ENCODE measurements around the gene ANKRD42. TPM values are rescaled to one million over a fixed set of nuclear protein-coding genes. Genes with fewer than 3 reads are reported as not detected.
A peak's percentile ranks its signal among the peaks of the same experiment; 100 is the strongest.
"Not testable (repeated sequence)": the region's sequence is repeated elsewhere in the genome, so short reads cannot be mapped to it uniquely, and the experiment has no call there.

ANKRD42 gene
- total RNA-seq, 1 donor from 2014 or later: 3.9 TPM

GRCh38 chr11:83174008-83174407 lies 19.5 kb upstream of the ANKRD42 start:
- DNase-seq: no peak

DNA sequence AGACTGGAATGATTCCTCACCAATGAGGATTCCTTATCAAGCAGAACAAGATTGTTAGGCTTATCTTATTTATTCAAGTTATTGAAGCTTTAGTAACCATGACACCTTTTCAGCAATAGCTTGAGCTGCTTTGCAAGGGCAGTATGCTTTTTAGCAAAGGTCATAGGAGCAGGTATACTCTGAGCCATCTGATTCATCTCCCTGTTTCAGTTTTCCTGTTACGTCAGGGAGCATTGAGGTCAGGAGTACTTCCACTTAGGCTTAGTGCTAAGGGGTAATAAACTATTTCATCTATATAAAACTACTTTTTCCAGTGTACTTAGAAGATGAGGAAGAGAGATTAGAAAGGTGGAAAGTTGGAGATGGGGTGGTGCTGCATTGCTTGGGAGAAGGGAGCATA lies 17.7 kb upstream of the ANKRD42 start:
- DNase-seq: peak; percentile 48

DNA sequence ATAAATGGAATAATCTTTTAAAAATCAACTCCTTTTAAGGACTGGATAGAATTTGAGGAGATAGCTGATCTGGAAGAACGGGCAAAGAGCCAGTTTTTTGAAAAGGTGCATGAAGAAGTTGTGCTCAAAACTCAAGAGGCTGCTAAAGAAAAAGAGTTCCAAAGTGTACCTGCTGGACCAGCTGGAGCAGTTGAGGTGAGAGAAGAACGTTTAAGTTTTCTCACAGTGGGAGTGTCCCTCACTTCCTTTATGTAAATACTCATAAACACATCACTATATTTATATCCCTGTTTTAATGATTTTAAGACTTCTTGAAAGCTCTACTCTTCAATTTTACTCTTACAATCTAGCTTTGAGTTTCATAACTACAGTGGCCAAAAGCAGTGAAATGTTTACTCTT lies 11.7 kb upstream of the ANKRD42 start:
- no peak for DNase-seq

- DNase-seq: no peak
These were observed 7.7 kb upstream of the ANKRD42 start for GRCh38 chr11:83185767-83186166.

DNA sequence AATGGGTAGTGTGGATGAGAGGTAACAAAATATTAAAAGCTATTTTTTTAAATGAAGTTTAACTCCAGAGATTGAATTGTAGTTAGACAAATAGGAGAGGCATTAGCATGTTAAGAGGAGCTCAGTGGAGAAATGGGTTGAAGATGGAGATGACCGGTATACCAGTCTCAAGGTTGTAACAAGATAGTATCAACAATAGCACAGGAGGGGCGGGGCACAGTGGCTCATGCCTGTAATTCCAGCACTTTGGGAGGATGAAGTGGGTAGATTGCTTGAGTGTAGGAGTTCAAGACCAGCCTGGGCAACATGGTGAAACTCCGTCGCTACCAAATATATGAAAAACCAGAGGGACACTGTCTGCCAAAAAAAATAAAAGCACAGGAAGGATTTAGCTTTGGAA lies 6.0 kb upstream of the ANKRD42 start:
- DNase-seq: no peak

GRCh38 chr11:83191491-83191890 lies 2.0 kb upstream of the ANKRD42 start:
- DNase-seq: no peak

DNA sequence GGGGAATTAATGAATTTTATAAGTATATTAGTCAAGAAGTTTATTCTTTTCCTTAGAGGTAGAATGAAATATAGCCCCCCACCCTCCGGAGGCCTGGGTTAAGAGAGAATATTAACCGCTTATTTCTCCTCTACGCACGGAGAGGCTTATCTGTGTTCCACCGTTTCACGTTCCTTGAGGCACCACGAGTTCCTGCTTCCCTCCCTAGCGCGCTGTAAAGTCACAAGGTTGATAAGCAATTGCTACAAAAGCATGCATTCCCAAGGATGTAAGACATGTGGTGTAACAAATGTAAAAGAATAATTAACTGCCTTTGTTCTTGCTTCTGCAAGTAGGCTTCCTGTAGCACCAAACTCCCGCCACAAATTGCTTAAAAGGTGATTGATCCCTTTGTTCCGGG lies 1.5 kb upstream of the ANKRD42 start:
- DNase-seq: no peak

- no peak for DNase-seq
These were observed 786 bp upstream of the ANKRD42 start for GRCh38 chr11:83192606-83193245.

- peak; percentile 62 for DNase-seq
These were observed 1.0 kb downstream of the ANKRD42 start for GRCh38 chr11:83194281-83195142.

DNA sequence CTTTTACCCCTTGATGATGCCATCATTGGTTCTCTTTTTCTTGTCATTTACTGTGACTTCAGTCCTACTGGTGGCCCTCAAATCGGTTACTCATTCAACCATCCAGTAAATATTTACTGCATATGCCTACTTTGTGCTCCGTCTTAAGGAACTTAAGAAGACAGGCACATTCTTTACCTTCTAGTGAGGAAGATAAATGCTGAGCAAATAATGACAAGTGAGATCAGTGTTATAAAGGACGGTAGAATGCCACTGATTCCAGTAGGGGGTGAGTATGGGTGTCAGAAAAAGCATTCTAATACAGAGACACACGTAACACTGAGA lies 1.6 kb downstream of the ANKRD42 start:
- DNase-seq: no peak

DNA sequence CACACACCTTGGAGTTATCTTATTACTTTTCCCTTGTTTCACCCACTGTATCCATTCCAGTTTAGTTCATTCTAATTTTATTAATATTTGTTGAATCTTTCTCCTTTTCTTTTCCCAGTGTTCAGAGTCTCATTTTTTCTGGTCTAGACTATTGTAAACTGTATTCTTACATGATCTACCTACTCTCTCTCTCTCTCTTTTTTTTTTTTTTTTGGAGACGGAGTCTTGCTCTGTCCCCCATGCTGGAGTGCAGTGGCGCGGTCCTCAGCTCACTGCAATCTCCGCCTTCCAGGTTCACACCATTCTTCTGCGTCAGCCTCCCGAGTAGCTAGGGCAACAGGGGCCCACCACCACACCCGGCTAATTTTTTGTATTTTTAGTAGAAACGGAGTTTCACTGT lies 2.1 kb downstream of the ANKRD42 start:
- no peak for DNase-seq

- DNase-seq: no peak
These were observed 6.5 kb downstream of the ANKRD42 start for GRCh38 chr11:83200035-83200434.

DNA sequence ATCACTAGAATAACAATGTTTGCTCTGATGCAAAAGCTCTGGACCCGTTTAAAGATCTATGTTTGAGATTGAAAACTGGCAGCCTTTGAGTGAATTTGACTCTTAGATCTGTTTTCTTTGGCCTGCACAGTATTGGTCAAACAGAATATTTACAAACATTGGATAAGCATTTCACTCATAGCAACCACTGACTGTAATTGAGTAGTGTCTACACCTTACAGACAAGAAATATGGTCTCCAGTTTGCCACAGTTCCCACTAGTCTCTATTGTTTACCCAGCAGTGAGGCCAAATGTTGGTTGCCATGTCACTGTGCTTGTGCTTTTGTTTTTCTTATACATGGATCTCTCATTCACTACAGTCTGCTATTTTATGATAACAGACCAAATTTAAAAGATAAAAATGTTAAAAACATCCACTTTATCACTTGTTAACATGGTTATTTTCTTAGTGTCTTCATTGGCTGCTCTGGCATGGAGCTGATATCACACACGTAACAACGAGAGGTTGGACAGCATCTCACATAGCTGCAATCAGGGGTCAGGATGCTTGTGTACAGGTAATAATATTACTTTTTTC lies 12.2 kb downstream of the ANKRD42 start:
- DNase-seq: no peak

DNA sequence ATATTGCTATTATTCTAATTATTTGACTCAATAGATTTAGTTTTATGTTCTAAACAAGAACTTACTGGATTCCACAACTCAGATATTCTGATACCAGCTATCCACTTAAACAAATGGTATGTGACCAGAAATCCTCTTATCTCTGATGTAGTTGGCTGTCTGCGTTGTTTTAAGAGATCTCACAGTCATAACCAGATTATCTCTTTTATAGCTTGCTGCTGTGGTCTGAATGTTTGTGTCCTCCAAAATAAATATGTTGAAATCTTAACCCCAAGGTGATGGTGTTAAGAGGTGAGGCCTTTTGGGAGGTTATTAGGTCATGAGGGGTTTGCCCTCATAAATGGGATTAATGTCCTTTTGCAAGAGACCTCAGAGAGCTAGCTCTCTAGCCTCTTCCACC lies 12.7 kb downstream of the ANKRD42 start:
- no peak for DNase-seq

GRCh38 chr11:83206771-83207382 lies 13.4 kb downstream of the ANKRD42 start:
- not testable (repeated sequence) for DNase-seq

DNA sequence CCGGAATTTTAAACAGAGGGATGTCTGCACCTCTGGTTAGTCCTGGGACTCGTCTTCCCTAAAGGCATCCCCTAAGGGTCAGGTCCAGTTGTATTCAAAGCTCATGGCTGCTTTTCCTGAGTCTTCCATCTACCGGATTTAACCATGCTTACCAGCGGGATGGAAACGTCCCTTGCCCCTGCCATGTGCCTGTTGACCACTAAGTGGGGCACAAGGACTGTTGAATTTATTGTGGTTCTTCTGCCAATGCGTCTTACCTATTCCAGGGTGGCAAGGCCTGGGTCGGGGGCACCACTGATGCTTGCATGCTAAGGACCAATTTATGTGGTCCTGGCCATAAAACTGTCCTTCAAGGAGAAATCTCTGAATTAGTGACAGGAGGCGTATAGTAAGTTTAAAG lies 25.6 kb downstream of the ANKRD42 start:
- DNase-seq: peak; percentile 5

DNA sequence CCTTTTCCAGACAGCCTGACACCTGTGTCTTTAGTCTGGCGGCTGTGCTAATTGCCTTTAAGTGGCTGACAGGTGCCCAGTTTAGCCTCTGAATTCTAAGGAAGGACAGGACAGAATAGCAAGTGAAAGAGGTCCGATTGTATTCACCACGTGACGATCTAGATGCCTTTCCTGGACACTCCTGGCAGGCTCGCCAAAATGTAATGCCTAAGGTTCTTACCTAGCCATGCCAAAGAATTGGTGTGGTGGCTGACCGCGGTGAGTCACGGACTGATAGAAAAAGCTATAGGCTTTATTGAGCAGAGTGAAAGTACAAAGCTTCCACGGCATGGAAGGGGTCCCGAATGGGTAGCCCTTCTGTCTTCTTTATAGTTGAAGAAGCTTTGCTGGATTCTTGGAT lies 26.7 kb downstream of the ANKRD42 start:
- DNase-seq: no peak

DNA sequence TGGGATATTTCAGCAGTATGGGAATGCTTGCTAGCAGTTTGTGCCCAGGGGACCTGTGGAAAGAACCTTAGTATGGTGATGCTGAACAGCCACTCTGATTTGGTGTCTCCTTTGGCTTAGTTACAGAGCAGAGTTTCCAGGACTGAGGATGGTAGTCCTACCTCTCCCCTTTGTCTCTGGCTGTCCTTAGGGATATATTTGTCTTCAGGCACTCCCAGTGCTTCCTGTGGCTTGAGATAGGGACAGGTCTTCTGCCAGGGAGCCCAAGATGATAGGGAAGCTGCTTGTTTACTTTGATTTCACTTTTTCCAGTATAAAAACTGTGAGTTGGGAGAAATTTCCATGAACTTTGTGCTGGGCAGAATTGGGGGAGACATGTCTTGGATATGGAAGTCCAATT lies 28.2 kb downstream of the ANKRD42 start:
- DNase-seq: no peak

DNA sequence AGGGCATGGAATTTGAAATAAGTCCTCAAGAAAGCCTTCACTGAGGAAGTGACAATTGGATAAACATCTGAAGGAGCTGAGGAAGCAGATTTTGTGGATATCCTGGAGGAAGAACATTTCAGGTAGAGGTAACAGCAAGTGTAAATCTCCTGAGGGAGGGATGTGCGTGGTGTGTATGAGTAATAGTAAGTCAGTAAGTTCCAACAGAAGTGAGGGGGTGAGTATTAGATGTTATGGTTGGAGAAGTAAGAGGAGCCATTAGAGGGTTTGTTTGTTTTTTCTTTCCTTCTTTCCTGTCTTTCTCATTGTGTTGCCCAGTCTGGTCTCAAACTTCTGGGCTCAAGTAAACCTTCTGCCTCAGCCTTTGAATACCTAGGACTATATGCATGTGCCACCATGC lies 29.0 kb downstream of the ANKRD42 start:
- DNase-seq: no peak

DNA sequence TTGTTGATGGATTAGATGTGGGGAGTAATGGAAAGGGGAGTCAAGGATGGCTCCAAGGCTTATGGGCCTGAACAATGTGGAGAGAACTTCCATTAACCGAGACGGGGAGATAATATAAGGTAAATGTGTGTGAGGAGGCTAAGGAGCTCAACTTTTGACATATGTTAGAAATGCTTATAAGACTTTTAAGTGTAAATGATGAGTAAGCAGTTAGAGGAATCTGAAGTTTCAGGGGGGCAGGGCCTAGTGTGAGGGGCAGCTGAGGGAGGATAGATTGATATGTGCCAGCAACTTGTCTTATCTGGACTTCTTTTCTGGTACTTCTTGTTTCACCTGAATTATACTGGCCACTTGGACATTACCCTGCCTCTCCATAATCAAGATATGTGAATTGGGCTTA lies 29.9 kb downstream of the ANKRD42 start:
- DNase-seq: no peak

DNA sequence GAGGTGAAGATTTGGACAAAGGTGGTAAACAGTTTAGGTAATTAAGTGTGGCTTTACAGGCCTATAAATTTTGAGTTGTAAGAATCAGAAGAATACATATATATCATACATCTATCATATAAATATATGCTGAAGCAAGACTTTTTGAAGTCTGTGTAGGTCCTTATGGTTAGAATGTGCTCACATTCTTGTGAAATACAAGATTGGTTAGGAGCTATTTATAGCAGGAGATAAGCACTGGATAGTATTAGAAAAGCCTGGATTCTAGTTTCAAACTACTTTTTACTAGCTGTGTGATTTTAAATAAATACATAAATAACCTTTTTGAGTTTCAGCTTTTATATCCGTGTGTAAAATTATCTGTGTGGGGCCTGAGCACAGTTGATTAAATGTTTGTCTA lies 42.3 kb downstream of the ANKRD42 start:
- no peak for DNase-seq

DNA sequence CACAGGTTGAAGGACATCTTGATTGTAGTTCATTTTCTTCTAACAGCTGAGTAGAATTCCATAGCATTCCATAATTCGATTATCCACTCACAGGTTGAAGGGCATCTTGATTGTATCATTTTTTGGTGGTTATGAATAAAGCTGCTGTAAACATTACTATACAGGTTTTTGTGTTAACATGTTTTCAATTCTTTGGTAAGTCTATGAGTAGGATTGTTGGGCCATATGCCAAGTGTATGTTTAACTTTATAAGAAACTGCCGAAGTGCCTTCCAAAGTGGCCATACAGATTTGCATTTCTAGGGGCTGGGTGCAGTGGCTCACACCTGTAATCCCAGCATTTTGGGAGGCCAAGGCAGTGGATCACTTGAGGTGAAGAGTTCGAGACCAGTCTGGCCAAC lies 44.6 kb downstream of the ANKRD42 start:
- DNase-seq: no peak

GRCh38 chr11:83241291-83241946 lies 47.9 kb downstream of the ANKRD42 start:
- DNase-seq: peak; percentile 82

All from dermis blood vessel endothelial cell (primary cell).